IPS DF 4.7 (cell line): Measurements from ENCODE around the gene GCNT1.
A peak's percentile ranks its signal among the peaks of the same experiment; 100 is the strongest.
"Not testable (repeated sequence)": the region's sequence is repeated elsewhere in the genome, so short reads cannot be mapped to it uniquely, and the experiment has no call there.

ENCODE experiments used
- DNase-seq: peaks from one replicate; pipeline ENCODE4 v3.0.0-alpha.2; 2013; ENCODE audit warnings: low spot score; ENCODE audit errors: extremely low read depth

The GCNT1 gene

GRCh38 chr9:76458903-76459693 is at the start of gene GCNT1:
GCNT1 (plus strand) TSS chr9:76459182; CDS start chr9:76502382, 43,200 bp downstream.
- peak; percentile 80 for DNase-seq

- no peak for DNase-seq
Observed at GRCh38 chr9:76412638-76413037, 46.3 kb upstream of the GCNT1 start.

GRCh38 chr9:76413658-76414057 is 45.3 kb upstream of the GCNT1 start:
- DNase-seq, result no peak

GRCh38 chr9:76414661-76415060 is 44.3 kb upstream of the GCNT1 start:
- no peak for DNase-seq

- DNase-seq, result no peak
Observed at GRCh38 chr9:76415154-76415553, 43.8 kb upstream of the GCNT1 start.

- no peak for DNase-seq
Observed at GRCh38 chr9:76415731-76416130, 43.3 kb upstream of the GCNT1 start.

GRCh38 chr9:76417394-76417793 is 41.6 kb upstream of the GCNT1 start:
- DNase-seq, result no peak

- no peak for DNase-seq
Observed at GRCh38 chr9:76419782-76420380, 39.1 kb upstream of the GCNT1 start.

GRCh38 chr9:76423216-76424177 is 35.5 kb upstream of the GCNT1 start:
- no peak for DNase-seq

- no peak for DNase-seq
Observed at GRCh38 chr9:76424491-76424890, 34.5 kb upstream of the GCNT1 start.

- DNase-seq, result no peak
Observed at GRCh38 chr9:76425677-76426453, 33.1 kb upstream of the GCNT1 start.

- DNase-seq, result no peak
Observed at GRCh38 chr9:76426807-76427419, 32.1 kb upstream of the GCNT1 start.

GRCh38 chr9:76431601-76432000 is 27.4 kb upstream of the GCNT1 start:
- no peak for DNase-seq

- no peak for DNase-seq
Observed at GRCh38 chr9:76433406-76433805, 25.6 kb upstream of the GCNT1 start.

- no peak for DNase-seq
Observed at GRCh38 chr9:76433836-76434235, 25.1 kb upstream of the GCNT1 start.

GRCh38 chr9:76434897-76435296 is 24.1 kb upstream of the GCNT1 start:
- DNase-seq, result not testable (repeated sequence)

- not testable (repeated sequence) for DNase-seq
Observed at GRCh38 chr9:76437017-76437699, 21.8 kb upstream of the GCNT1 start.

- no peak for DNase-seq
Observed at GRCh38 chr9:76438841-76439588, 20.0 kb upstream of the GCNT1 start.
